HG03045 (cell line): ENCODE results near the gene TMEM158.

Experiments used
- ATAC-seq: cut with Tn5 transposase; IDR thresholded peaks from one replicate; pipeline ENCODE4 v1.9.1; 2021; ENCODE audit warnings: mild to moderate bottlenecking, moderate library complexity; ENCODE audit not compliant: unreplicated experiment

TMEM158 gene

GRCh38 chr3:45234250-45234649 lies 8.2 kb upstream of the TMEM158 start:
- ATAC-seq = no peak

GRCh38 chr3:45232521-45232920 lies 6.4 kb upstream of the TMEM158 start:
- no peak for ATAC-seq

- ATAC-seq = no peak
These were observed 1.9 kb upstream of the TMEM158 start for GRCh38 chr3:45227946-45228345.

GRCh38 chr3:45227071-45227820 lies 1.2 kb upstream of the TMEM158 start:
- ATAC-seq = no peak

- peak; percentile 27 for ATAC-seq
These were observed 452 bp downstream of the TMEM158 start for GRCh38 chr3:45225465-45226205.

GRCh38 chr3:45224824-45225464 lies 1.1 kb downstream of the TMEM158 start:
- ATAC-seq = peak; percentile 26

GRCh38 chr3:45223889-45224727 lies 2.0 kb downstream of the TMEM158 start:
- no peak for ATAC-seq

GRCh38 chr3:45219694-45220093 lies 6.4 kb downstream of the TMEM158 start:
- no peak for ATAC-seq

- no peak for ATAC-seq
These were observed 7.3 kb downstream of the TMEM158 start for GRCh38 chr3:45218578-45219390.

GRCh38 chr3:45216021-45216609 lies 10.0 kb downstream of the TMEM158 start:
- ATAC-seq = no peak

GRCh38 chr3:45215466-45215865 lies 10.6 kb downstream of the TMEM158 start:
- ATAC-seq = no peak

GRCh38 chr3:45214061-45214680 lies 11.9 kb downstream of the TMEM158 start:
- ATAC-seq = no peak

- ATAC-seq = no peak
These were observed 14.0 kb downstream of the TMEM158 start for GRCh38 chr3:45212095-45212468.

- ATAC-seq = no peak
These were observed 14.5 kb downstream of the TMEM158 start for GRCh38 chr3:45211466-45212094.

GRCh38 chr3:45210308-45211041 lies 15.6 kb downstream of the TMEM158 start:
- no peak for ATAC-seq

- ATAC-seq = no peak
These were observed 16.6 kb downstream of the TMEM158 start for GRCh38 chr3:45209526-45209925.

- no peak for ATAC-seq
These were observed 17.5 kb downstream of the TMEM158 start for GRCh38 chr3:45208586-45208985.

- ATAC-seq = no peak
These were observed 18.6 kb downstream of the TMEM158 start for GRCh38 chr3:45207446-45207845.
